ENCODE data around the gene COMT. TPM values are rescaled to one million over a fixed set of nuclear protein-coding genes. Genes with fewer than 3 reads are reported as not detected.

The COMT gene
- total and polyA plus RNA-seq, 9 of the 15 experiments (the other 6 are each of a cell fraction or from before 2014, with no cell fraction given) = 12.5 to 351 (median 155) TPM

DNA sequence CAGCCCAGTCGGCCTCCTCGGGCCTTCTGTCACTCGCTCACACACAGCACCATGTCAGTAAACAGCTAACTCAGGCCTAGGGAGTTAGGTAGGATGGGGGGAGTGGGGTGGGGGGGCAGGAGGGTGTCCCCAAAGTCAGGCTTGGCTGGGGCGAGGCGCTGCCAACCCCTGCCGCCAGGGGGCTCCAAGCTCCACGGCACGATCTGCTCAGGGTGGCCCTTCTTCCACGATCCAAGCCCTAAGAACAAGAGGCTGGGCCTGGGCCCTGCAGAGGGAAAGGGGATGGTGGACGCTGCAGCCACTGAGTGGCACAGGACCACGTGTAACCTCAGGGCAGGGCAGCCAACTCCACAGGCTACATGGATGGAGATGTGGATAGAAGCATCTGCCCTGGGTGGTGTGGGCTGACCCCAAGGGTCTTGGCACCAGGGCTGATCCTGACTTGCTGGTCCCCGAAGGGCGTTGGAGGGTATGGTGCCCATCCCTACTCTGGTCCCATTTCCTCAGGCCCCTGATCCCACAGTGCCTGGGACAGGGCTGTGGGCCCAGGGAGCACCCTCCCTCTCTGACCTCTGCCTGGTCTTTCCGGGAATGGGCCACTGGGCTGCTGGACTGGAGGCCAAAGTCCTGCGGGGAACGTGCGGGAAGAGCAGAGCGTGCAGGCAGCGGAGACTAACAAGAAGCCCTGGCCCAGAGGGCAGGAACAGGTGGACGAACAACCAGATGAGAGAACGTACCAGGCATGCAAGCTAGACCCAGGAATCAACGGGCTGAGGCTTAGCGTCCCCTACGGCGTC, 29.1 kb downstream of the COMT start (continued):
- TF ChIP-seq RAD21 (CRISPR knock-in tag; conservative IDR thresholded peaks at IDR 0.05 in 1 of 2, IDR thresholded peaks at IDR 0.05 in 1 of 2) (peak; percentile 100), THAP12 (CRISPR knock-in tag; IDR thresholded peaks at IDR 0.05) (peak; percentile 87), SOX6 (IDR thresholded peaks at IDR 0.05) (peak; percentile 41; the same call in 1 of the 2 replicates), STAT5B (CRISPR knock-in tag; IDR thresholded peaks at IDR 0.05) (no peak), ETS2 (tag; IDR thresholded peaks at IDR 0.05; ENCODE audit: borderline replicate concordance, poor library complexity, severe bottlenecking) (no peak), CTBP1 (IDR thresholded peaks at IDR 0.05; ENCODE audit: borderline replicate concordance) (peak; percentile 67; the same call in 1 of the 2 replicates), TARDBP (IDR thresholded peaks at IDR 0.05) (peak; percentile 50), SNIP1 (IDR thresholded peaks at IDR 0.05; ENCODE audit: low read depth) (no peak), ZNF785 (CRISPR knock-in tag; IDR thresholded peaks at IDR 0.05) (no peak), HMGN3 (IDR thresholded peaks at IDR 0.05; ENCODE audit: borderline replicate concordance, extremely low read depth, insufficient read length, low read depth, low read length) (no peak), ZBTB1 (CRISPR knock-in tag; IDR thresholded peaks at IDR 0.05; ENCODE audit: borderline replicate concordance, low read depth) (no peak), PHB (CRISPR knock-in tag; IDR thresholded peaks at IDR 0.05) (0 out of 2 replicates have a peak, but pooled peaks have one; percentile 5), HDAC6 (IDR thresholded peaks at IDR 0.05; ENCODE audit: low read depth, low read length) (peak; percentile 89; the same call in 1 of the 2 replicates), RBM14 (IDR thresholded peaks at IDR 0.05; ENCODE audit: borderline replicate concordance, insufficient read depth, low read depth, low read length) (no peak), POLR2A (conservative IDR thresholded peaks at IDR 0.05) (peak; percentile 59), ELK1 (CRISPR knock-in tag; IDR thresholded peaks at IDR 0.05) (no peak), ZNF197 (CRISPR knock-in tag; IDR thresholded peaks at IDR 0.05; ENCODE audit: low read depth) (no peak), HINFP (tag; conservative IDR thresholded peaks at IDR 0.05; ENCODE audit: low read depth) (no peak)
- TF ChIP-seq, protein P1, sequence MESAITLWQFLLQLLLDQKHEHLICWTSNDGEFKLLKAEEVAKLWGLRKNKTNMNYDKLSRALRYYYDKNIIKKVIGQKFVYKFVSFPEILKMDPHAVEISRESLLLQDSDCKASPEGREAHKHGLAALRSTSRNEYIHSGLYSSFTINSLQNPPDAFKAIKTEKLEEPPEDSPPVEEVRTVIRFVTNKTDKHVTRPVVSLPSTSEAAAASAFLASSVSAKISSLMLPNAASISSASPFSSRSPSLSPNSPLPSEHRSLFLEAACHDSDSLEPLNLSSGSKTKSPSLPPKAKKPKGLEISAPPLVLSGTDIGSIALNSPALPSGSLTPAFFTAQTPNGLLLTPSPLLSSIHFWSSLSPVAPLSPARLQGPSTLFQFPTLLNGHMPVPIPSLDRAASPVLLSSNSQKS (CRISPR knock-in tag; IDR thresholded peaks at IDR 0.05) = peak; percentile 67; the same call in 1 of the 2 replicates
- TF ChIP-seq, protein P2, sequence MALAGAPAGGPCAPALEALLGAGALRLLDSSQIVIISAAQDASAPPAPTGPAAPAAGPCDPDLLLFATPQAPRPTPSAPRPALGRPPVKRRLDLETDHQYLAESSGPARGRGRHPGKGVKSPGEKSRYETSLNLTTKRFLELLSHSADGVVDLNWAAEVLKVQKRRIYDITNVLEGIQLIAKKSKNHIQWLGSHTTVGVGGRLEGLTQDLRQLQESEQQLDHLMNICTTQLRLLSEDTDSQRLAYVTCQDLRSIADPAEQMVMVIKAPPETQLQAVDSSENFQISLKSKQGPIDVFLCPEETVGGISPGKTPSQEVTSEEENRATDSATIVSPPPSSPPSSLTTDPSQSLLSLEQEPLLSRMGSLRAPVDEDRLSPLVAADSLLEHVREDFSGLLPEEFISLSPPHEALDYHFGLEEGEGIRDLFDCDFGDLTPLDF (CRISPR knock-in tag; IDR thresholded peaks at IDR 0.05) = no peak; the same call in 1 of the 2 replicates
